GDM1 (cell line): ENCODE results near the gene KCNE1.

ENCODE experiments used
- DNase-seq: peaks from one replicate; lab custom pipeline; 2025; lab: John Stamatoyannopoulos, UW

Gene KCNE1

GRCh38 chr21:34535886-34536285 is 23.9 kb upstream of the KCNE1 start:
- no peak for DNase-seq

- no peak for DNase-seq
These were observed 22.5 kb upstream of the KCNE1 start for GRCh38 chr21:34534522-34534921.

- no peak for DNase-seq
These were observed 21.9 kb upstream of the KCNE1 start for GRCh38 chr21:34533938-34534337.

DNA sequence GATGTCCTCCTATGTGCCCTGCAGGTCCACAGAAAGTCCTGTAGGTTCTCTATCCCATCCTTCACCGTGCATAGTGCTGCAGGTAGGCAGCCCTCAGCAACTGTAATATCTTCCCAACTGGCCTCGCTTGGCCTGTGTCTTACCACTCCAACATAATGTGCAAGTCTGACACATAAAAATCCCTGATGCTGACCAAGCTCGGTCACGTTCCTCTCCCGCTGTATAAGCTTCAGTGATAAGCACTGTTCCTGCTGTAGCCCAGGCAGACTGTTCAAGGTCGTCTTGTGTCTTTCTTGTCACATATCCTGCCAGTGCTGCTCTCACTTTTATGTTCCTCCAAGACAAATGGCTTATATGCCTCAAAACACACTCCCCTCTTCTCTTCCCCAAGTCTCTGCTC is 19.4 kb upstream of the KCNE1 start:
- no peak for DNase-seq

GRCh38 chr21:34530261-34530660 is 18.3 kb upstream of the KCNE1 start:
- no peak for DNase-seq

GRCh38 chr21:34528131-34528561 is 16.1 kb upstream of the KCNE1 start:
- DNase-seq, result no peak

GRCh38 chr21:34526618-34527290 is 14.7 kb upstream of the KCNE1 start:
- no peak for DNase-seq

- no peak for DNase-seq
These were observed 14.2 kb upstream of the KCNE1 start for GRCh38 chr21:34526241-34526617.

- DNase-seq, result no peak
These were observed 12.9 kb upstream of the KCNE1 start for GRCh38 chr21:34524646-34525601.

DNA sequence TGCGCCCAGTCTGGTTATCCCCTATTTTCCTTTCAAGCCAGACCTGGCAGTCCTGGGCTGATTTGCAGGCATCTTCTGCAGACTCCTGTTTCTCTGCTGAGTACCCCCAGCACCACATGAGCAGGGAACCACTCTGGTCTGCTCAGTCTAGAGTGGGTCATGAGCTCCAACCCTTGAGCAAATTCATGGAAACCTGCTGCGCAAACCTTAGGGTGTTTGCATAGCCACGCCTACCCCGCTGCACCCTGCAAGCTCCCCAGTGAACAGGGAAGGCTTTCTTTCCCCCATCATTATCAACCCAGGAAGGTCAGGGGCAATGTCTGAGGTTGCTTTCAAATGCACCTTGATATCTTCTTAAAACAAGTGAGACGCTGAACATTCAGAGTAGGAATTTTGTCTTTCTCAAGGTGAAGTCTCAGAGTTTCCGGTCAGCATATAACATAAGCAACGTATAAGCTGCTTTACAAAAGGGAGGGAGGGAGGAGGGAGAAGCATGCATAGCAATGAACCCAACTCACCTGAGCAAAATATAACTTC is 11.1 kb upstream of the KCNE1 start:
- no peak for DNase-seq

- no peak for DNase-seq
These were observed 10.3 kb upstream of the KCNE1 start for GRCh38 chr21:34522284-34522683.

DNA sequence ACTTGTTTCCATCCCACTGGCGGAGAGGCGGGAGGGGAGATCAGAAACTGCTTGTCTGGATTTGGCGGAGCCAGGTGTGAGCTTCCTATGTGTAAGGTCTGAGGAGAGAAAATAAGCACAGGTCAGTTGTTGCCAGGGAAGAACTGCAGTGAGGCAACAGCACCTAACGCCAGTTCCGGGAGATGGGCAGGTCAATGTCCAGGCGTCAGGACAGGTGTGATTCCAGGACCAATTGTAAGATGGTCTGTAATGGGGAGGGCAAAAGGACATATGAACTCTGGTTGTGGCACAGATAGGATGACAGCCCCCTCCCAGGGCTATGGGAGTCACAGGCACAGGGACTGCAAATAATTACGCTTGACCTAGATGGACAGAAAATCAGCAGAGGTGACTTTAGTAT is 9.6 kb upstream of the KCNE1 start:
- no peak for DNase-seq

DNA sequence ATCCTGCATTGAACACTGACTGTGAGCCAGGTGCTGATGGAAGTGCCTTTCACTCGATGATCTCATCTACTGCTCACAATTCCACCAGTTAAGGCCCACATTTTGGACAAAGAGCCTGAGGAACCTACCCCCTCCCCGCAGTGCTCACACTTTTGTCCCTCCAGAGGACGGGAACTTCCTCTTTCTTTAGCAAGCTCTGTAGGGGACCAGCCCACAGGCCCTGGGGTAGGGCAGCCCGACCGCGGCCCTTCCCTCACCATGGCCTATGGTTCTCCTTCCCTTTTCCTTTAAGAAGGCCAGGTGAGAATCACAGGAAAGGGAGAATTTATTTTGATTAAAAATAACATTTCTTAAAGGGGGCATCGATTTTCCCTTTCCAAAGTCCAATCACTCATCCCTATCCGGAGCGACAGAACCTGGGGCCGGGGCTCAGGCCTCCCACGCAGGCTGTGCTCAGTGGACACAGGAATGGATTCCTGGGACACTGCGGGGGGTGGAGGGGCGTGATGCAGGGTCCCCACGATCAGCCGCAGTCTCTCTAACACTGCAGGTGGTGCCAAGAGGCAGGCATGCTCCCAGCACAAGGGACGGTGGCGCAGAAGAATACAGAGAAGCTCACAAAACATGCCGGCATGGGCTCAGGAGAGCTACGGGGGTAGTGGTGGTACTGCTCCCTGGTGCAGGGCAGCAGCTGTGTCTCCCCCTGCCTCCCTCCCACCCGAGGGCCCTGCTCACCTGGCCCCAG is 8.9 kb upstream of the KCNE1 start:
- peak; percentile 34 for DNase-seq

DNA sequence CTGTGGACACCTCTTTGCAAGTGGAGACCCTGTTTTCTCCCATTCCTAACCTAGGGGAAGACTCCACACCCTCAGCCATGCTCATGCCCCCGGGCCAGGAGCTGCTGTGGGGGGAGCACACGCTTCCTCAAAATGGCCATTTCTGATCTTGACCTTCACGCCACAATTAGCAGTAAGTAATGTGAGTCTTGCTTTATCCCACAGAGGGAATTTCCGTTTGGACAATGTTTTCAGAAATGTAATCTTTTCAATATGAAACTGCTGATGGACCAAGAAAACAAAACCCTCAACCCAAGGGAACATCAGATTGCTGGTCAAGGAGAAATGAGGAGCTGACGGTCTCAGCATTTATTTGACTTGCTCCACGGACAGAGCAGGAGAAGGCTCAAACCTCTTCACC is 8.3 kb upstream of the KCNE1 start:
- no peak for DNase-seq

- no peak for DNase-seq
These were observed 7.7 kb upstream of the KCNE1 start for GRCh38 chr21:34519694-34520093.

GRCh38 chr21:34519016-34519415 is 7.0 kb upstream of the KCNE1 start:
- no peak for DNase-seq

- no peak for DNase-seq
These were observed 6.3 kb upstream of the KCNE1 start for GRCh38 chr21:34518301-34518700.

DNA sequence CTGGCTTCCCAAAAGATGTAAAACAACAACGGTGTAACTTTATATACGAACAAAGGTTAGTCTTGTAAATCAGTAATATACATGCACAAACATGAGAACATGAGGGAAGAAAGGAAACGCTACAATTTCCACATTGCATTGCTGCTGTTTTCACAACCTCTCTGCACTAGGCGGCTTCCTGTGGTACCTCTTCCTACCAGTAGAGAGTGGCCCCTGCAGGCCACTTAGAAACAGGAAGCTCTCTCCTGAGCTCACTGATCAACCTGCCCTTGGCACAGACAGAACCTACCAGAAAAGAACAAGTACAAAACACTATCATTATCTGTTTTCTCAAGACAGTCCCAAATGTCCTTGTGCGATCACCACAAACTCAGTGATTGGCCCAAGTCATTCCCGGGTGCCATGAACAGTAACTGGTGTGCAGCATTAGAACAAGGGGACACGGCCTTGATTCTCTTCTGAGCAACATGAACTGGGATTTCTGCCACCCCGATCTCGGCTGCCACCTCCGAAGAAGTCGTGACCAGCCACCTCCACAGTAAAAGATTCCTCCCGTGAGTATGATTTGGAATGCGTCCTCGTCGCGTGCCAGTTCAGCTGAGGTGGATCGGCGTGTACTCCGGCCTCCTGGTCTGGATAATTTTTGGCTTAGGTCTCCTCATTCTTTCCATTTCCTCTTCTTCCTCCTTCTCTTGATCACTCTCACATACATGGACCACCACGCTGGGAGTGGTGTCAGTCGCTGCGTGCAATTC is 5.7 kb upstream of the KCNE1 start:
- peak; percentile 26 for DNase-seq

- no peak for DNase-seq
These were observed 5.0 kb upstream of the KCNE1 start for GRCh38 chr21:34517039-34517438.

DNA sequence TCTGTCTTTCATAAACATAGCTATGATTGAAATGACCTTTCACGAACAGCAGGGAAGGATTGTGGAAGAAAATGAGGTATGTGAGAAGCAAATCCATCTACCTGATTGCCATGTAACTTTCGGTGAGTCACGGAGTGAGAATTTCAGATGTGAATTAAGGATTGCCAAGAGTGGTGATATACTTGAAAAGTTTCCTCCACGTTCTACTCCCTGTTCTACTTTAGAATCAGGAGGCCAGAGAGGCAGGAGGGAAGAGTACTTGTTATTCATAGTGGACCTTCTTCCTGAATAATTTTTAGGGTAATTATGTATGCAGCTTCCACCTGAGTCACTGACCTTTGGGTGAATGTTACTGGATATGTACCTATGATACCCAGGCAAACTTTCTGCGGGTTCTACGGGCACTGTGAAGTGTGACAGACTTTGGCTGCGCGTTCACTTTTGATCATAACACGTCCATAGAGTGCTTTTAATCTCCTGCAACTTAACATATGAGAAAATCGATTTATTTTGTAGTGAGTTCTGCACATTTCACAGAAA is 2.6 kb upstream of the KCNE1 start:
- no peak for DNase-seq

GRCh38 chr21:34513129-34513675 is 1.2 kb upstream of the KCNE1 start:
- no peak for DNase-seq
